H1 (cell line): ENCODE data around the gene OR5K2. TPM values are rescaled to one million over a fixed set of nuclear protein-coding genes. Genes with fewer than 3 reads are reported as not detected.

Experiments
- CHD7 ChIP-seq: fragments of 300-600 bp; sonication (generic); IDR thresholded peaks from 2 replicates; pipeline ENCODE4 v1.7.1; 2012; ENCODE audit warnings: low read length, moderate library complexity, mild to moderate bottlenecking, inconsistent platforms; ENCODE audit not compliant: insufficient replicate concordance
- NRF1 ChIP-seq: IDR thresholded peaks from 2 replicates; pipeline ENCODE4 v1.6.1; 2011; ENCODE audit warnings: mild to moderate bottlenecking, low read depth, low read length, improper control_type of control experiment
- polyA plus RNA-seq, 7 experiments: library from polyadenylated mRNA; depleted of rRNA in 3 of 7; stranded (reverse) in 5 of 7; unstranded in 2 of 7; fragments of >200 nt in 5 of 7; fragments of 200-250 nt in 2 of 7; gene quantifications; 1 replicate in 5 of 7; 2 replicates in 1 of 7; 4 replicates in 1 of 7; pipeline versions ENCODE4 v1.2.1 to v1.2.3, GENCODE V29; 2011 to 2013; ENCODE audit warnings: missing spikeins in 2 of 7, mixed read lengths in 2 of 7
- total RNA-seq: library from RNA; stranded (reverse); fragmentation: NEBNext Ultra II Directional; extraction: Animal tissue kit (Norgen Biotek cat#: 25700); gene quantifications from 2 replicates; pipeline ENCODE4 v1.2.1, GENCODE V29; 2021

OR5K2 gene
- total and polyA plus RNA-seq, 2 of the 8 experiments (the other 6 are each of a cell fraction or from before 2014, with no cell fraction given): not detected

DNA sequence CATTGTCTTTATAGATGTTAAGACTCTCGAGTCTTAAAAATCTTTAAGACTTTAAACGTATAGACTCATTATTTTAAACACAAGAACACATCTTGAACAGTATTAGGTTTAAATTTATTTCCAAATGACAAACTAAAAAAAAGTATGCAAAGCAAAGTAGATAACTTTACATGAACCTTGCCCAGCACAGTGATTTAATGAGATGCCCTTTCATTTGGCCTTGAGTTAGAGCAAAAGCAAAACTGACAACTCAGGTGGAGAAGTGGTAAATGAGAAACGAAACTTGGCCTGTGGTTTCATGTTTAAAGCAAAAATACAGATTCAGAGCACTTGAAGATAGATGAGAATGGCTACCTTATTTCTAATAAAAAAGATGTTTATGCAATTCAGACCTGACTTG is 42.9 kb downstream of the OR5K2 start (continued):
- no peak for TF ChIP-seq CHD7
- no peak for TF ChIP-seq NRF1
